ENCODE measurements around the gene CIT.

GRCh38 chr12:119729871-119730270, 147.2 kb downstream of the CIT start:
- TF ChIP-seq EP300 (IDR thresholded peaks at IDR 0.05; ENCODE audit: borderline replicate concordance in 1 of 2, control insufficient read depth in 1 of 2, low read depth in 2 of 2, low read length in 2 of 2) (no peak), POLR2AphosphoS5 (IDR thresholded peaks at IDR 0.05; ENCODE audit: low read length) (no peak), SP1 (IDR thresholded peaks at IDR 0.05; ENCODE audit: low read depth, low read length) (no peak)
